Activated CD4-positive, CD25-positive, alpha-beta regulatory T cell (primary cell): ENCODE results near the gene SCAF8.
"Not testable (repeated sequence)": the region's sequence is repeated elsewhere in the genome, so short reads cannot be mapped to it uniquely, and the experiment has no call there.

Experiments
- DNase-seq, 4 experiments: peaks; one replicate each; lab custom pipeline; 2025; lab: John Stamatoyannopoulos, UW

Gene SCAF8

GRCh38 chr6:154736618-154737259, 3.5 kb downstream of the SCAF8 start:
- DNase-seq = no peak

- no peak for DNase-seq
These were observed 4.2 kb downstream of the SCAF8 start for GRCh38 chr6:154737424-154737823.

- no peak for DNase-seq
These were observed 5.3 kb downstream of the SCAF8 start for GRCh38 chr6:154738551-154738961.

- no peak for DNase-seq
These were observed 7.4 kb downstream of the SCAF8 start for GRCh38 chr6:154740658-154741057.

GRCh38 chr6:154742891-154743290, 9.7 kb downstream of the SCAF8 start:
- no peak for DNase-seq

- not testable (repeated sequence) for DNase-seq
These were observed 11.0 kb downstream of the SCAF8 start for GRCh38 chr6:154744029-154744745.

GRCh38 chr6:154745243-154745642, 12.0 kb downstream of the SCAF8 start:
- DNase-seq = no peak

GRCh38 chr6:154749341-154749740, 16.1 kb downstream of the SCAF8 start:
- no peak for DNase-seq

GRCh38 chr6:154751011-154751800, 18.0 kb downstream of the SCAF8 start:
- DNase-seq = no peak

- no peak for DNase-seq
These were observed 18.8 kb downstream of the SCAF8 start for GRCh38 chr6:154752022-154752421.

GRCh38 chr6:154754152-154754551, 20.9 kb downstream of the SCAF8 start:
- DNase-seq = no peak

- DNase-seq = no peak
These were observed 24.3 kb downstream of the SCAF8 start for GRCh38 chr6:154757352-154758050.

- DNase-seq = no peak
These were observed 24.9 kb downstream of the SCAF8 start for GRCh38 chr6:154758125-154758524.

- no peak for DNase-seq
These were observed 30.4 kb downstream of the SCAF8 start for GRCh38 chr6:154763650-154764049.

- no peak for DNase-seq
These were observed 32.1 kb downstream of the SCAF8 start for GRCh38 chr6:154765273-154765672.

- DNase-seq = no peak
These were observed 33.1 kb downstream of the SCAF8 start for GRCh38 chr6:154766288-154766687.

GRCh38 chr6:154767003-154767723, 33.9 kb downstream of the SCAF8 start:
- DNase-seq = no peak

GRCh38 chr6:154768280-154768679, 35.1 kb downstream of the SCAF8 start:
- DNase-seq = no peak

GRCh38 chr6:154773610-154774089, 40.4 kb downstream of the SCAF8 start:
- DNase-seq = no peak

- not testable (repeated sequence) for DNase-seq
These were observed 45.9 kb downstream of the SCAF8 start for GRCh38 chr6:154779157-154779556.

- no peak for DNase-seq
These were observed 49.0 kb downstream of the SCAF8 start for GRCh38 chr6:154782193-154782592.
